B cell (primary cell): ENCODE data around the gene POLR3B. TPM values are rescaled to one million over a fixed set of nuclear protein-coding genes. Genes with fewer than 3 reads are reported as not detected.

Experiments used
- ATAC-seq: fragments of 200-7000 bp; cut with Tn5 transposase; one replicate; pipeline ENCODE4 v1.10.0; 2021; ENCODE audit warnings: low read depth, mild to moderate bottlenecking, moderate number of reproducible peaks, moderate library complexity
- CTCF ChIA-PET: fragments of 350-600 bp; sonication (Branson Sonifier 250); formaldehyde crosslinking; loops from one replicate; lab custom pipeline; 2021; ENCODE audit warnings: antibody characterized with exemption, inconsistent platforms; lab: Charles Lee
- POLR2A ChIA-PET: fragments of 350-600 bp; sonication (Branson Sonifier 250); formaldehyde crosslinking; loops from one replicate; lab custom pipeline; 2021; ENCODE audit warnings: antibody characterized with exemption; lab: Charles Lee
- DNase-seq: peaks from one replicate; pipeline ENCODE4 v3.0.0; 2013
- H2AFZ ChIP-seq: 2 replicates; pipeline ENCODE4 v1.6.1; 2012; ENCODE audit warnings: mild to moderate bottlenecking, low read depth, low read length; ENCODE audit not compliant: insufficient read depth, poor library complexity, severe bottlenecking
- H3K27ac ChIP-seq, 2 donors: 1 replicate in 1 of 2; 2 replicates in 1 of 2; pipeline ENCODE4 v1.5.1; 2012 to 2013; ENCODE audit warnings: low read length in 2 of 2, mild to moderate bottlenecking in 2 of 2, moderate library complexity in 1 of 2
- H3K27me3 ChIP-seq, 4 experiments: fragments of 200-600 bp in 1 of 4; sonication (generic) in 1 of 4; replicated peaks in 1 of 4; 1 replicate in 2 of 4; 2 replicates in 2 of 4; pipeline versions ENCODE4 v1.6.1 to v1.7.0; 2013 to 2016; ENCODE audit warnings: low read length in 3 of 4, mild to moderate bottlenecking in 2 of 4, mixed read lengths in 1 of 4, moderate library complexity in 1 of 4; ENCODE audit not compliant: insufficient read depth in 4 of 4, control insufficient read depth in 3 of 4; ENCODE audit errors: control extremely low read depth in 1 of 4
- H3K36me3 ChIP-seq, 2 experiments: replicated peaks in 1 of 2; 1 replicate in 1 of 2; 2 replicates in 1 of 2; pipeline versions ENCODE4 v1.6.1 to v1.7.1; 2013; ENCODE audit warnings: low read length in 1 of 2; ENCODE audit not compliant: insufficient read depth in 2 of 2, control insufficient read depth in 1 of 2; ENCODE audit errors: control extremely low read depth in 1 of 2, extremely low read depth in 1 of 2
- H3K4me1 ChIP-seq, 2 donors: fragments of 200-600 bp in 1 of 2; sonication (generic) in 1 of 2; 1 replicate in 1 of 2; 2 replicates in 1 of 2; pipeline versions ENCODE4 v1.5.1 to v1.6.1; 2013 to 2017; ENCODE audit warnings: low read length in 2 of 2; ENCODE audit not compliant: control insufficient read depth in 2 of 2, insufficient read depth in 2 of 2
- H3K4me2 ChIP-seq: replicated peaks from 2 replicates; pipeline ENCODE3; 2012; ENCODE audit warnings: mild to moderate bottlenecking, low read depth, low read length; ENCODE audit not compliant: poor library complexity, severe bottlenecking
- H3K4me3 ChIP-seq, 5 experiments: fragments of 200-600 bp in 1 of 5; sonication (generic) in 1 of 5; 1 replicate in 3 of 5; 2 replicates in 2 of 5; pipeline versions ENCODE4 v1.5.1 to v1.7.0; 2011 to 2016; ENCODE audit warnings: low read length in 4 of 5, mild to moderate bottlenecking in 4 of 5, low read depth in 2 of 5, control low read depth in 1 of 5, moderate library complexity in 1 of 5; ENCODE audit not compliant: insufficient read depth in 1 of 5; ENCODE audit errors: control extremely low read depth in 1 of 5, extremely low read depth in 1 of 5
- H3K79me2 ChIP-seq: fragments of 200-600 bp; sonication (generic); one replicate; pipeline ENCODE4 v1.6.0; 2016; ENCODE audit warnings: low read length; ENCODE audit not compliant: control insufficient read depth, insufficient read depth
- H3K9ac ChIP-seq: fragments of 200-600 bp; sonication (generic); 2 replicates; pipeline ENCODE4 v1.6.1; 2017; ENCODE audit warnings: mild to moderate bottlenecking, low read length, moderate library complexity
- H3K9me3 ChIP-seq, 3 donors: one replicate each; pipeline versions ENCODE4 v1.6.1 to v1.7.1; 2013; ENCODE audit warnings: low read length in 2 of 3; ENCODE audit not compliant: control insufficient read depth in 2 of 3, insufficient read depth in 1 of 3; ENCODE audit errors: control extremely low read depth in 1 of 3
- H4K20me1 ChIP-seq: 2 replicates; pipeline ENCODE4 v1.6.0; 2012; ENCODE audit warnings: mild to moderate bottlenecking, low read length; ENCODE audit not compliant: insufficient read depth, control insufficient read depth, poor library complexity, severe bottlenecking
- H3K27ac Mint-ChIP-seq: one replicate; pipeline ENCODE4 v1.8.0; 2021; ENCODE audit warnings: mixed read lengths
- H3K27me3 Mint-ChIP-seq: one replicate; pipeline ENCODE4 v1.8.0; 2021; ENCODE audit warnings: mixed read lengths
- H3K4me1 Mint-ChIP-seq: one replicate; pipeline ENCODE4 v1.8.0; 2021; ENCODE audit warnings: mixed read lengths
- H3K4me3 Mint-ChIP-seq: one replicate; pipeline ENCODE4 v1.8.0; 2021; ENCODE audit warnings: mixed read lengths
- H3K9me3 Mint-ChIP-seq: one replicate; pipeline ENCODE4 v1.8.0; 2022; ENCODE audit warnings: mixed read lengths; ENCODE audit not compliant: insufficient read depth
- CTCF ChIP-seq: fragments of 200-600 bp; IDR thresholded peaks from one replicate; pipeline ENCODE4 v1.8.0; 2022; ENCODE audit warnings: antibody characterized with exemption, mild to moderate bottlenecking
- EZH2 ChIP-seq: IDR thresholded peaks from 2 replicates; pipeline ENCODE4 v1.6.1; 2012; ENCODE audit warnings: borderline replicate concordance, low read depth, mild to moderate bottlenecking, moderate library complexity, low read length; ENCODE audit not compliant: insufficient read depth, poor library complexity, severe bottlenecking
- WGBS: methylation state at CpG from one replicate; pipeline ENCODE4 v1.1.5; 2013; ENCODE audit warnings: missing lambda C conversion rate; ENCODE audit not compliant: insufficient coverage; 5-methylcytosine and 5-hydroxymethylcytosine counted together
- intact Hi-C: fragments of 100-400 bp; cut with micrococcal nuclease; formaldehyde crosslinking; loops from one replicate; pipeline ENCODE4 v1.10.0; 2022
- polyA plus RNA-seq: library from polyadenylated mRNA; depleted of rRNA; stranded (reverse); fragments of >200 nt; gene quantifications from 2 replicates; pipeline ENCODE4 v1.2.3, GENCODE V29; 2012
- total RNA-seq, 2 donors: library from RNA; stranded (reverse); fragments of 120-200 nt in 1 of 2; gene quantifications; 1 replicate in 1 of 2; 2 replicates in 1 of 2; pipeline versions ENCODE4 v1.2.3 to v1.2.4, GENCODE V29; 2013 to 2022

POLR3B gene
- total and polyA plus RNA-seq, 2 donors (not counting 1 experiment from before 2014, with no cell fraction given) = 1.3 to 9.7 TPM

DNA sequence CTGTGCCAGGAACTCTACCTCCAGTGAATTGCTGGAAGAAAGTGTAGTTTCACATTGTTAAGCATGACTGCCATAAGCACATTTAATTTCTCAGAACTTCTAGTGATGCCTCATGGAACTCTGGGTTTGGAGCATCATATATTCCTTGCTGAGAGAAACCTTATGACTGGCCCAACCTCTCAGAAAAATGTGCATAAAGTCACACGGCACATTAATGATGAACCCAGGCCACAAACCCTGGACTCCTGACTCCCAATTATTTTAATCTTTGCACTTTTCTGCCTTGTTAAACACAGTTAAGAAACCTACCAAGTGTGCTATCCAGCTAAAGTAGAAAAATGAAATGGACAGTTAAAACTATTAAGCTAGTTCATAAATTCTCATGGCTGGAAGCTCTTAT lies 49.4 kb upstream of the POLR3B start:
- Histone ChIP-seq H4K20me1 (peaks cover 83% of the 10 kb centered on the region), H3K4me2 (no peak overlapping the region), H3K27ac (no peak overlapping the region), H3K9ac (no peak overlapping the region), H3K9me3 (no peaks in the 10 kb centered on the region), H3K4me1 (peaks cover 42 to 43% of the 10 kb centered on the region in 2 donors), H3K27me3 (no peaks in the 10 kb centered on the region), H3K4me3 (no peak overlapping the region), H3K36me3 (peaks cover 12 to 27% of the 10 kb centered on the region in 2 experiments), H3K79me2 (peaks cover 52% of the 10 kb centered on the region), H2AFZ (no peak overlapping the region)
- intact Hi-C loops = no loop called here
- no peak for ATAC-seq
- Mint-ChIP-seq H3K4me3 (no peak overlapping the region), H3K27ac (no peak overlapping the region), H3K9me3 (no peaks in the 10 kb centered on the region), H3K4me1 (peaks cover 74% of the 10 kb centered on the region), H3K27me3 (no peaks in the 10 kb centered on the region)
- no peak for TF ChIP-seq EZH2
- TF ChIP-seq CTCF = no peak
- CTCF ChIA-PET = interaction anchor here (3.7 kb wide), 1 partner anchor 81 kb away, joined by 23 read pairs; no protein-coding TSS in a partner anchor
- POLR2A ChIA-PET = no interaction called here
- no peak for DNase-seq
- 100% methylated on average over 1 of the region's 1 CpG for WGBS

GRCh38 chr12:106308611-106309010 lies 48.9 kb upstream of the POLR3B start:
- DNase-seq (no peak), ATAC-seq (no peak)
- no peak overlapping the region for H3K27ac ChIP-seq
- ChIA-PET POLR2A (no interaction called here), CTCF (interaction anchor here (3.7 kb wide), 1 partner anchor 81 kb away, joined by 23 read pairs; no protein-coding TSS in a partner anchor)
- 93% methylated on average over 3 of the region's 3 CpGs for WGBS
- no peaks in the 10 kb centered on the region for H3K9me3 Mint-ChIP-seq
- TF ChIP-seq CTCF (no peak), EZH2 (no peak)
- peaks cover 37 to 43% of the 10 kb centered on the region in 2 donors for H3K4me1 ChIP-seq
- no peaks in the 10 kb centered on the region for H3K27me3 Mint-ChIP-seq
- no peak overlapping the region for H3K9ac ChIP-seq
- peaks cover 47% of the 10 kb centered on the region for H3K79me2 ChIP-seq
- H3K4me1 Mint-ChIP-seq = peaks cover 74% of the 10 kb centered on the region
- H4K20me1 ChIP-seq = peaks cover 83% of the 10 kb centered on the region
- no peaks in the 10 kb centered on the region for H3K27me3 ChIP-seq
- H2AFZ ChIP-seq = no peak overlapping the region
- peak overlapping the region; percentile 27 for H3K27ac Mint-ChIP-seq
- no peak overlapping the region for H3K4me2 ChIP-seq
- H3K36me3 ChIP-seq = peaks cover 12 to 27% of the 10 kb centered on the region in 2 experiments
- H3K4me3 Mint-ChIP-seq = no peak overlapping the region
- intact Hi-C loops = no loop called here
- H3K9me3 ChIP-seq = no peaks in the 10 kb centered on the region
- H3K4me3 ChIP-seq = no peak overlapping the region
